ENCODE data around the gene MTRF1.
"Not testable (repeated sequence)": the region's sequence is repeated elsewhere in the genome, so short reads cannot be mapped to it uniquely, and the experiment has no call there.

MTRF1 gene

DNA sequence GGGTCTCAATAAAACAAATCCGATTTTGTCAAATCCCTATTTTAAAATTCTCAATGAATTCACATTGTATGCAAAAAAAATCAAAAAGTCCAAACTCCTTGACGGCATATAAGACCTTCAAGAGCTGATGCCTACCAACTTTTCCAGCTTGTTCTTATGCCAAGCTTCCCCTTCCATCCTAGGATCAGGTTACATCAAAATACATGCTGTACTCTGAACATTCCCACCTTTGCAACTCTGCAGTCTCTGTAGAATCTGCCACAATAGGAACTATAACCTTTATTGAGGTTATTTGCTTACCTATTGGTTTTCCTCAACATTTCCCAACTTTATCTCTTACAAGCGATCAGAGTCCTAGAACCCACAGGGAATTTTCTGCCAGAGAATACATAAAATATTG, 76.9 kb downstream of the MTRF1 start:
- no peak for TF ChIP-seq CTCF (IDR thresholded peaks at IDR 0.05; ENCODE audit: borderline replicate concordance, control extremely low read depth, extremely low read depth, insufficient read depth, missing control alignments)
- DNase-seq (ENCODE audit: low spot score): no peak
- in situ Hi-C loops (cut with MboI; ENCODE audit: low sequenced_read_pairs, unreplicated experiment): no loop called here

DNA sequence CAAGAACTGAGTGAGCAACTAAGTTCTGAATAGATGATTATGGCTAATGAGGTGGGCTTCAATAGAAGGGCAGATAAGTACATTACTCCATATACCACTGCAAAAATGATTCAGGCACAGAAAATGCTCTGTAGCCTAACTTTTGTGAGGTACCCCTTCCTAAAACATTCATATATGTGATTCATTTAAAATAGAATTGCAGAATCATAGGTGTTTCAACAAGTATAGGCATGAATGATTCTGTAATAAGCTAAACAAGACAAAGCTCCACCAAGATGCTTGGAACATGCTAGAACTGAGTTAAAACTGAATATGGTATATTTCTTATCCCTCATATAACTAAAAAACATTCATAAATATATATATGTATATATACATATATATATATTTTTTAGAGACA, 81.1 kb downstream of the MTRF1 start:
- no peak for TF ChIP-seq CTCF (IDR thresholded peaks at IDR 0.05; ENCODE audit: borderline replicate concordance, control extremely low read depth, extremely low read depth, insufficient read depth, missing control alignments)
- in situ Hi-C loops (cut with MboI; ENCODE audit: low sequenced_read_pairs, unreplicated experiment): no loop called here
- no peak for DNase-seq (ENCODE audit: low spot score)

- TF ChIP-seq CTCF (IDR thresholded peaks at IDR 0.05; ENCODE audit: borderline replicate concordance, control extremely low read depth, extremely low read depth, insufficient read depth, missing control alignments): no peak
- in situ Hi-C loops (cut with MboI; ENCODE audit: low sequenced_read_pairs, unreplicated experiment): no loop called here
- no peak for DNase-seq (ENCODE audit: low spot score)
These were observed 83.7 kb downstream of the MTRF1 start for GRCh38 chr13:41179593-41180250.

GRCh38 chr13:41178040-41178439, 85.3 kb downstream of the MTRF1 start:
- no peak for DNase-seq (ENCODE audit: low spot score)
- in situ Hi-C loops (cut with MboI; ENCODE audit: low sequenced_read_pairs, unreplicated experiment): no loop called here
- no peak for TF ChIP-seq CTCF (IDR thresholded peaks at IDR 0.05; ENCODE audit: borderline replicate concordance, control extremely low read depth, extremely low read depth, insufficient read depth, missing control alignments)

- DNase-seq (ENCODE audit: low spot score): no peak
- TF ChIP-seq CTCF (IDR thresholded peaks at IDR 0.05; ENCODE audit: borderline replicate concordance, control extremely low read depth, extremely low read depth, insufficient read depth, missing control alignments): no peak
- in situ Hi-C loops (cut with MboI; ENCODE audit: low sequenced_read_pairs, unreplicated experiment): no loop called here
These were observed 85.8 kb downstream of the MTRF1 start for GRCh38 chr13:41177616-41178015.

GRCh38 chr13:41175576-41175975, 87.8 kb downstream of the MTRF1 start:
- DNase-seq (ENCODE audit: low spot score); in situ Hi-C loops (cut with MboI; ENCODE audit: low sequenced_read_pairs, unreplicated experiment): not testable (repeated sequence)

Data from GM13976 (cell line).